HG03095 (cell line): ENCODE data around the gene SLBP.

Experiments
- ATAC-seq: cut with Tn5 transposase; IDR thresholded peaks from one replicate; pipeline ENCODE4 v1.9.1; 2021; ENCODE audit warnings: moderate library complexity; ENCODE audit not compliant: unreplicated experiment

The SLBP gene

DNA sequence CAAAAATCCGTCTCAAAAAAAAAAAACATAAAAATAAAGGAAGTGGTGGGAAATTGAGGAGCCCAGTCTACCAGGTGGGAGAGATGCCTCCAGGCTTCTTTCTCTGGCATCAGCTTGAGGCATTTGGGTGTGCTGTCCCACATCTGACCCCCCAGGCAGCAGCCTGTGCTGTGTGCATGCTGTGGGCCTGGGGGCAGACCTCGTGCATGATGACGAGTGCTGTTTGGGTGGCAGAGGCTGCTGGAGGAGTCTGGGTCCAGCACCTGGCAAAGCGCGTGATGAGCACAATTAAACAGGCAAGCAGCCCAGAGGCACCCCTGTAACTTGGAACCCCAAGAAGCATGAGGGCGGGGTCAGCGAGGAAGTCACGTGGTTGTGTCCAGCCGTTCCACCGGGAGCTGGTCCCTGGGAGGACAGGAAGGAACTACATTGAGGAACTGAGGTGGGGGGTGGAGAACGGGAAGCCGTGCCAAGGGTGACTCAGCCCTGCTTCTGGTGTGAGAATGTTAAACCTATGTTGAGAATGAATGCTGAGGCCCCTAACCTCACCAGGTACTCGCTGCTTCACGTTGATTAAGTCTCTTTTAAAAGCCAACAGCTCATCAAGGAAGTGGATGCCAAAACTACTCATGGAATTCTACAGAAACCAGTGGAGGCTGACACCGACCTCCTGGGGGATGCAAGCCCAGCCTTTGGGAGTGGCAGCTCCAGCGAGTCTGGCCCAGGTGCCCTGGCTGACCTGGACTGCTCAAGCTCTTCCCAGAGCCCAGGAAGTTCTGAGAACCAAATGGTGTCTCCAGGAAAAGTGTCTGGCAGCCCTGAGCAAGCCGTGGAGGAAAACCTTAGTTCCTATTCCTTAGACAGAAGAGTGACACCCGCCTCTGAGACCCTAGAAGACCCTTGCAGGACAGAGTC, 15.3 kb upstream of the SLBP start:
- no peak for ATAC-seq

DNA sequence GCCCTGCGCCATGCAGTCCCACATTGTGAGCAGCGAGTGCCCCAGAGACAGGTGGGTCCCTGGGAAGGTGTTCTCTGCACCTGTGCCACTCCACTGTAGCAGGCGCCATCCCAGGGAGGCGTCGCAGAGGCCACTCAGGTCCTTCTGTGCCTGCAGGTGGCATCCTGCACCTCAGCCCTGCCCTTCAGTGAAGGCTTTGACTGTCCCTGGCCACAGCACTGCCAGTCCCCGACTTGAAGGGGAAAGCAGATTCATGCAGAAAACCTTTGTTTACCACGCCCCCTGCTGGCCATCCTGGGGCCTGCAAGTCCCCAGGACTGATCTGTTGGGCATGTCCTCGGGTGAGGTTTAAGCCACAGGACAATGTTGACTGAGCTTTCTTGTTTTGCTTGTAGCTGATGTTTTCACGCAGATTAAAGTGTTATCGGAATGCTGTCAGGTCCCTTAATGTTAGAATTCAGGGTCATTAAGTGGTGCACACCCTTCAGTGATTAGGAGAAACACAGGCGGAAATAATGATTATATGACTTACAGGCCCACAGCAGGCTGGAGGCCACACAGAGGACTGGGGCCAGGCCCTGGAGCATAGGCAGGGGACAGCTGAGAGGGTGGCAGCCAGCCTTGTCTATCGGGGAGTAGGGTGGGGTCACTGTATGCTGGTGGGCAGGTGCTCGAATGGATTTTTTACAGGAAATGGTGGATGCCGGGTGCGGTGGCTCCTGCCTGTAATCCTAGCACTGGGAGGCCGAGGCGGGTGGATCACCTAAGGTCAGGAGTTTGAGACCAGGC, 14.2 kb upstream of the SLBP start:
- ATAC-seq, result no peak

DNA sequence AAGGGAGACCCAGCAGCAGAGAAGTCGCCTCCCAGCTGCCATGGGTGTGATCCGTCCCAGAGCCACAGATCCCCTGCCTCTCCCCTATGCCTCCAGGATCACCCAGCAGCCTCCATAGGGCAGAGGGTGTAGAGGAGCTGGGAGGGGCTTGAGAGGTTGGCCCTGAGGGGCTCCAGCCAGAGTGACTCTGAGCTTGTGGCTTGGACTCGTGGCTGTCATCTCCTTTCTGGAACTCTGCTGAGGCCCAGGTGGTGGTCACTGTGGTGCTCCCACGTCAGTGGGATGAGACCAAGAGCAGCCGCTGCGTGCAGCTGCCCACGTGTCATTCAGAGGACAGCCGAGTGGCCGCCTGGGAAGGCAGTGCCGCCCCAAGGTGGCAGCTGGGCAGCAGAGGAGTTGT, 13.4 kb upstream of the SLBP start:
- no peak for ATAC-seq

DNA sequence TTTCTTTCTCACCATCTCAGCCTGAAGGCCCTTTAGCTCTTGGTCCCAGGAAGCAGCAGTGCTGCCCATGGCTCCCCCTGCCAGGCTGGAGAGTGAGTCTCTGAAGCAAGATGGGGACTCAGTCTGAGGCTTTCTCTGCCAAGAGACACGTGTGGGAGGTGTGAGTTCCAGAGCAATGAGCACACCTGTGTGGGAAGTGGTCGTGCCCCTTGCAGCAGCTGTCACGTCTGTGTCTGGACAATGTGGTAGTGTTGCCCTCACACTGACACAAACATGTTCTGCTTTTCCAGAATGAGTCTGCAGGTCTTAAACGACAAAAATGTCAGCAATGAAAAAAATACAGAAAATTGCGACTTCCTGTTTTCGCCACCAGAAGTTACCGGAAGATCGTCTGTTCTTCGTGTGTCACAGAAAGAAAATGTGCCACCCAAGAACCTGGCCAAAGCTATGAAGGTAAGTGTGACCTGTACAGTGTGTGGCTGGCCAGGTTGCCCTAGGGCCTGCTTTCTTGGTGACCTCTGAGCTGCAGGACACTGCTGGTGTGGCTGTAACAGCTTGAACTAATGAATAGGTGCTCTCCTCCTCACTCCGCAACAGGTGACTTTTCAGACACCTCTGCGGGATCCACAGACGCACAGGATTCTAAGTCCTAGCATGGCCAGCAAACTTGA, 11.1 kb upstream of the SLBP start:
- ATAC-seq, result no peak

DNA sequence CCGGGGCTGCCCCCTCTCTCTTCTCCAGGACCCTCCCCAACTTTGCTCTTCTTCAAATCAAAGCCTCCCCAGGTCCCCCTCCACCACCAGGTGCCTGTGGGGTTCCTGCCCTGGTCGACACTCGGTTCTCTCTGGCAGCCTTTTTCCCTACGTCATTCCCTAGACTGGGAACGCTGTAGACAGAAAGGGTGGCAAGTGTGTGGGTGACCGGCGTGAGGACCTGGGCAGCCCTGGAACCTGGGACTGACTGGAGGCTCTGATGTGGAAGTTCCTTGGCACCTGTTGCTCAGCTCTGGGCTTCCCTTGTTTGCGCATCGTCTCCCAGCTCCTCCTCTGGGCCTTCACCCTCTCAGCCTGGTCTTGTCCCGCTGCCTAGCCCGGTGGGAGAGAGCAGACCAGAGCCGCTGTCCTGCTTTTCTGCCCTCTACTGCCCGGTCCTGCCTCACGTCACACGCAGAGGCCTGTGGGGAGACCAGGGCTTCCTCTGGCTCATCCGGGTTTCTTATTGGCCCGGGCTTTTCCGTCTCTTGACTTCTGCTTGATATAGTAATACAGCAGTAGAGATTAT, 10.5 kb upstream of the SLBP start:
- no peak for ATAC-seq

DNA sequence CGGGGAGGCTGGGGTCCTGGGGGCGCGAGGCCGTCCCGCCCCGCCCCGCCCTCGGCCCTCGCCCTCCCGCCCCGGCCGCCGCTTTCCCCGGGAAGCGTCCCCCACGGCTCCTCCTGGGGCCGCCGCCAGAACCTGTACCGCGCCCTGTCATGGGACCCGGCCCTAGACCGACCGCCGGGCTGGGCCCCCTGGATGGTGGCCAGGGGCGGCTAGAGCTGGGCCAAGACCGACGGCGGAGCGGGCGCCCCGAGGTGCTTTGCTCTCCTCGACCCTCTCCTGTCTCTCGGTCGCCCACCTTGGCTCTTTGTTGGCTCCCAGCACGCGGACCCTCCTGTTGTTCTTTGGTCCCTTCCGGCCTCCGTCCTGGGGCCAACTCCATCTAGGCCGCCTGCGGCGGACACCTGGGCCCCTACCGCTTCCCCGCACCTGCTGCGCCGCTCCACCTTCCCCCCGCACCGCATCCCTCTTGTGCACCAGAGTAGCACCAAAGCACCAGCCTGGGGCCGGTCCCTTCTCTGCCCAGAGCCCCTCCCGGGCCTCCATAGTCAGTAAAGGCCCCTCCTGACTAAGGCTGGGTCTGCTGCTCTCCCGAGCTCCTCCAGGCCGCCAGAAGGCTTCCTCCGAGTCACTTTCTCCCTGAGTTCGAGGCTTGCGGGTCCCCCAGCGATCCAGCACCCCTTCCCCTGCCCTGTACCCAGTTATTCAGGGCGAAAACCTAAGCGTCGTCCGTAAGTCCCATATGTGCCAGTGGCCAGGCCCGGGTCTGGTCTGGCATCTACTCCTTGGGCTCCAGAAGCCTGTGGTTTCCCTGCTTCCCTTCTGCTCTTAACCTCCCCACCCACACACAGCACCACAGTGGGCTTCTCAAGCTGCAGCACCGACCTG, 9.8 kb upstream of the SLBP start:
- no peak for ATAC-seq

DNA sequence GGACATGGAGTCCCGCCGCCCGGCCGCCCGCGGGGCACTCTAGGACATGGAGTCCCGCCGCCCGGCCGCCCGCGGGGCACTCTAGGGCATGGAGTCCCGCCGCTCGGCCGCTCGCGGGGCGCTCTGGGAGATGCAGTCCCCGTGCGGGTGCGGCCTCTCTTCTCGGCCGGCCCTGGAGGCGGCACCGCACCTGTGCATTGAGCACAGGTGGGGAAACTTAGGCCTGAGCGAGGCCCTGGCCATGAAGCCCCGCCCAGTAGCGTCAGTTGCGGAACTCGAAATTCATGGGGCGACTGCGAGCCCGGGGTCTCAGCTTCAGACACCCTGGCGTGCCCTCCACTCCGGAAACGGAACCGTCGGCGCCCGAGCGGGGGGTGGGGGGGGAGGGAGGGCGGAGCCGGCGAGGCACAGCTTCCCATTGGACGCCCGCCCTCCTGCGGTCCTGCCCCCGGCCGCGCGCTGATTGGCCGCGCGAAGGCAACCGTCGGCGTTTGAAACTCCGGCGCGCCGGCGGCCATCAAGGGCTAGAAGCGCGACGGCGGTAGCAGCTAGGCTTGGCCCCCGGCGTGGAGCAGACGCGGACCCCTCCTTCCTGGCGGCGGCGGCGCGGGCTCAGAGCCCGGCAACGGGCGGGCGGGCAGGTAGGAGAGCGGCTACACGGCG, 9.0 kb upstream of the SLBP start, which contains the start of the genes TACC3 and TMEM129:
TSS of gene TACC3 (plus strand) at position 519 of the 663 bp plus-strand sequence. CDS start 1,901 bp downstream, outside the sequence.
TSS of gene TMEM129 (minus strand) at position 321 of the 663 bp plus-strand sequence. CDS start 486 bp downstream, outside the sequence.
- peak; percentile 75 for ATAC-seq

DNA sequence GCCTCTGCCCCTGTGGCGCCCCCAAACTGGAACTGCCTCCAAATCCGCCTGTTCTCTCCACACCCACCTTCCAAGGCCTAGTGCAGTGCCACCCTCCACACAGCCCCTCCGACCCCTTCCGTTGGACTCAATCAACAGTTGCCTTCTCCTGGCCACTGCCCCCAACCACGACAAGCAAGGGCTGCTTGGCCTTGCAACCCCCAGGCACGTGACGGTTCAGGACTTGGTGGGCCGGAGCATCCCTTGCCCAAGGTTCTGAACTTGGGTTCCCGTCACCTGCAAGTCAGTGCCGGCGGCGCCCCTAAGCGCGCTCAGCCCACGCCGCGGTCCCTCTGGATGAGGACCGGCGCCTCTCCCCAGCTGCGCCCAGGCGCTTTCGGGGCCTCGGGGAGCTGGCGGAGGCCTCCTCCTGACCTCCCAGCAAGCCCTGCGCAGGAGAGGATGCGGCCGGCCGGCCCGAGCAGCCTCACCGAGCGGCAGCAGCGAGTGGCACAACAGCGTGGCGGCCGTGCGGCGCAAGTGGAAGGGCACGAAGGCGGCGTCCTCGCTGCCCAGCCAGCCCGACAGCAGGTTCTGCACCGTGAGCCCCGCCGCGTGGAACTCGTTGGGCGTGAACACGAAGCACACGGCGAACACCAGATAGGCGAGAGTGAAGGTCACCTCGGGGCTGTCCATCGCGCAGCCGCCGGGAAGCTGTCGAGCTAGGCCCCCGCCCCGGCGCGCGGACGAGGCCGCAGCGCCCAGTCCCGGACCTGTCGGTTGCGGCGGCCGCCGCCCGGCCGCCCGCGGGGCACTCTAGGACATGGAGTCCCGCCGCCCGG, 8.3 kb upstream of the SLBP start:
- peak; percentile 17 for ATAC-seq

DNA sequence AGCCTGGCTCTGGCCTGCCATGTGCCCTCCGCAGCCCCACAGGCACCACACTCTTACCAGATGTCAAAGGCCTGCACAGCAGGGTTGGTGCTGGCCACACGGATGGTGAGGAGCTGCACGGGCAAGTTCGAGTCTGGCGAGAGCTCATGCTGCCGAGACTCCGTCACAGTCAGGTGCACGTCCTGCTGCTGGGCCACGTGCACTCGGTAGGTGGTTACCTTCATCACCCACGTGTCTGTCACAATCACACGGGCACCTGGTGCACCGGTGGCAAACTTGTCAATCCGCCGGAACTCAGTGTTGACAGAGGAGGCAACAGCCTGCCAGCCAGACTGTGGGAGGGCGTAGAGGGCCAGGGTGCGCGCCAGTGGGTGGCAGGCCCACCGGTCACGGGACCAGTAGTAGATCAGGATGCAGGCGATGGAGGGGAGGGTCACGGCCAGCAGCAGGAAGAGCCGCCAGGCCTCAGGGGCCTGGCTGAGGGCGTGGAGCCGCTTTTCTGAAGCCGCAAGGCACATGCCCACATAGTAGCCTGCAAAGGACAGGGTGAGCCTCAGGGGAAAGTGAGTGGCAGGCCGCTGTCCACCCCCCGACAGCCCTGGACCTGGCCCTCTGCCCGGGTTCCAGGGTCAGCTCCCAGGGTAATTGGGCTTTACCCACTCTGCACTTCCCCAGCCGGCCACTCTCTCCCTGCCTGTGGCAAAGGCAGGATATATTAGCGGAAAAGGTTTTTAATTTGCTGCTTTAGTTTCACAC, 6.2 kb upstream of the SLBP start:
- no peak for ATAC-seq

DNA sequence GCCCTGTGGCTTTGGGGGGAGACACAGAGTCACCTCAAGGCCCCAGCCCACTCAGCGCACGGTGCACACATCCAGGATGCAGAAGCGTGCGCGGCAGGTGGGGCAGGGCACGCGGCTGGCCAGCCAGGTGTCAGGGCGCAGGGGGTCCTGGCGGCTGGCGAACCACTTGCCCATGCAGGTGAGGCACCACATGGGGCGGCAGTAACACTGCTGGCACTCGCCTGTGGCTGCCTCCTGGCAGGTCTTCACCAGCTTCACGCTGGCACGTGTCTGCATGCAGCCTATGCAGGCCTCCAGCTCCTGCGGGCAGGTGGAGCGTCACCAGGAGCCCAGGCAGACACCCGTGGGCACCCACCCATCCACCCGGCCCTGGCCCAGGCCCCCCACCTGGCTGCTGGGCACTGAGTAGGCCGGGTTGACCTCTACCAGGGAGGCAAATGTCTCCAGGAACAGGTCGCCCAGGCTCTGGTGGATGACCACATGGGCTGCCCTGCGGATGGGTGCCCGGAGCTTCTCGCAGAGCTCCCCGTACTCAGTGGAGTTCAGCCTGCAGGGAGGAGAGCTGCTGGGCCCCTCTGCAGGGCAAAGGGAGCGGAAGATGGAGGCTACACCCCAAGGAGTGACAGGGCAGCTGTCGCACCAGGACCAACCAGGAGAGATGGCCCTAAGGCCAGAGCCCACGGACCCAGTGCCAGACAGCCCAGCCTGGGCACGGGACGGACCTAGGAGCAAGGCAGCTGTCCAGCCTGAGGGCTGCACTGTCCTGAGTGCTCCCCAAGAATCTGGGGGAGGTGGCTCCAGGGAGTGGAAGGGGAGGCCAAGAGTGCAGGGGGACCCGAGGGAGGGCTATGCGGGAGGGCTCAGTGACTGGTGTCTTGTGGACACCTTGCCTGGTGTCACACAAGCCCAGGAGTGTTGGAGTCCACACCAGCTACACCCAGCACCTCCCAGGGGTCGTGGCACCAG, 5.3 kb upstream of the SLBP start:
- no peak for ATAC-seq

DNA sequence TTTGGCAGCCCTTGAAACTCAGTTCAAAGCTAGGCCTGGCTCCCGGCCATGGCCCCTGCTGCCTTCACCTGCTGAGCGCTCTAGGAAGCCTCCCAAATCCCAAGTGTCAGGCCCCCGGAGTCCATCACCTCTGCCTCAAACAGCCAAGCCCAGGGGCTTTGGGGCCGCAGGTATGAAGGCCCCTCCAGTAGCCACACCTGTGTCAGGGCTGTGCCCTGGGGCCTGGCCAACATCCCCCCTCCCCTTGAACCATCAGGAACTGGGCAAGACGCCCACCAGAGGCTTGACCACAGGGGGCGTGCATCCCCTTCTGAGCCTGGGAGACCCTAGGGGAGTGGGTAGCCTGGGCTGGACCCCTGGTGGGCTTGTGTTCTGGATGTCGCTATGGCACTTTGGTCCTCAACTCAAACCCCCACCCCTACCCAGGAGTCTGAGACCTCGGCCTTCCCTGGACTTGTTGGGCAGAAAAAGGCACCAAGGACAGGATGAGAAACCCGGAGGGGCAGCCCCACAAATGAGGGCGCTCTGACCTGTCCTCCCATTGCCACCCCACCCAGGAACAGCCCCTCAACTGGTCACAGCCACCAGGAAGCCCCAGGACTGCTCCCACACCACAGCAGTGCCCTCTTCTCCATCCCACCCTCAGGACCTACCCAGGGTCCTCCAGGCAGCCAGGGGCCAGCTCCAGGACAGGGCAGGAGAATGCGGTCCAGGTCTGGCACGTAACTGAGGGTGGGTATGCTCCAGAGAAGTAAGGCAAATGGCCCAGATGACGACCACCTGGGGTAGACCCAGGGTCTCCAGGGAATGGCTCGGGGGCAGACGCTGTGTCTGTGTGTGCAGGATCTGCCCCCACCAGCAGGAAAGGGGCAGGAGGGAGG, 4.2 kb upstream of the SLBP start:
- no peak for ATAC-seq

DNA sequence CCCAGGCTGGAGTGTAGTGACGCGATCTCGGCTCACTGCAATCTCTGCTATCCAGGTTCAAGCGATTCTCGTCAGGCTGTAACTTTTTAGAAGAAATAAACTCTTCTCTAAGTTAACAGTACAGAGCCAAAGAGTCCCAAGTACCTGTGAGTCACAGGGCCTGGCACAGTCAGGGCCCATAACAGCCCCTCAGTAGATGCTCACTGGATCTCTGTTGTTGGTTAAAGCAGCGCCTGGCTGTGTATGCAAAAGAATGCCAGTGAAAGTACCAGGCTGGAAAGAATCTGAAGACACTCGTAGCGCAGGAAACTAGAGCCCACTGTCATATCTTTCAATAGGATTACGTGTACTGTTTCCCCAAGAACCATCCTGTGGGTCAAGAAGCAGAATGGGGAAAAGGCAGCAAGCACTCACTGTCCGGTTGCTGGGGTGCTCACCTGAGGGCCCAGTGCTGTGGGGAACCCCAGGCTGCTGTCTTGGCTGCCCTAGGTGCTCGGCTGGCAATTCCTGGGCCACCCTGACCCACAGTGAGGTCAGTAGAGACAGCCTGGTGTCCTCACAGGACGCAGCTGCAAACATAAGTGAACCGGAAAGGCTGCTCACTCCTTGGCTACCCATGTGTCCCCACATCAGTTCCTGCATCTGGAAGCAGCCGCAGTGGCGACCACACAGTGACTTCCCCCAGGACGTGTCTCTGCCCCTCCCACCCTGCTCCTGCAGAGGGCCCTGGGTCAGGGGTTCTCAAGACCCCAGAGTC, 3.1 kb upstream of the SLBP start:
- ATAC-seq, result no peak

DNA sequence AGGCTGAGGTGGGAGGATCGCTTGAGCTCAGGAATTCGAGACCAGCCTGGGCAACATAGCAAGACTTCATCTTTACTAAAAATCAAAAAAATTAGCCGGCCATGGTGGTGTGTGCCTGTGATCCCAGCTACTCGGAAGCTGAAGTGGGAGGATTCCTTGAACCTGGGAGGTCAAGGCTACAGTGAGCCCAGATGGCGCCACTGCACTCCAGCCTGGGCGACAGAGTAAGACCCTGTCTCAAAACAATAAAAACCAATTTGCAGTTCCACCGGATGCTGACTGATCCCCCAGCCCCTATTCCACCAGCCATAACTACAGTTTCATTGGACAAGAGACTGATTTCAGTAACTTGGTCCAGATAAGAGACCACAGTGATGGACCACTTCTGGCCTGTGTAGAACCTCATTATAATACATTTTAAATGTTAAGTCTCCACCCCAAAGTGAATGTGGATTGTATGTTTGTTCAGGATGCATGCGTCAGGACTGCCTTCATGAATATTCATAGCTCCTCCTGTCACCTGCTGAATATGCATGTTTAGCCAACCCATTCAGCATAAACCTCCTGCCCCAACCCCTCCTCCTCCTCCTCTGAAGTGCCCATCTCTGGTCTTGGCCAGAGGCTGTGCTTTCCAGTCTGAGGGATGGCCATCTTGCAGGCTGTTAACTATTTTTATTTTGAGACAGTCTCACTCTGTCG, 2.3 kb upstream of the SLBP start:
- no peak for ATAC-seq
